Esophagus squamous epithelium (tissue), 4 donors: ENCODE measurements around the gene VAMP1.

ENCODE experiments used
- CTCF ChIP-seq, 6 experiments: fragments of 450-650 bp in 4 of 6; fragments of 200-600 bp in 2 of 6; sonication (generic) in 2 of 6; IDR thresholded peaks; one replicate each; pipeline ENCODE4 v1.5.1; 2016 to 2019; ENCODE audit warnings: antibody characterized with exemption in 6 of 6, mild to moderate bottlenecking in 4 of 6, moderate library complexity in 4 of 6
- POLR2A ChIP-seq, 4 donors: fragments of 450-650 bp; IDR thresholded peaks; one replicate each; pipeline ENCODE4 v1.6.1; 2017; ENCODE audit warnings: antibody characterized with exemption in 4 of 4, mild to moderate bottlenecking in 4 of 4, moderate library complexity in 3 of 4

DNA sequence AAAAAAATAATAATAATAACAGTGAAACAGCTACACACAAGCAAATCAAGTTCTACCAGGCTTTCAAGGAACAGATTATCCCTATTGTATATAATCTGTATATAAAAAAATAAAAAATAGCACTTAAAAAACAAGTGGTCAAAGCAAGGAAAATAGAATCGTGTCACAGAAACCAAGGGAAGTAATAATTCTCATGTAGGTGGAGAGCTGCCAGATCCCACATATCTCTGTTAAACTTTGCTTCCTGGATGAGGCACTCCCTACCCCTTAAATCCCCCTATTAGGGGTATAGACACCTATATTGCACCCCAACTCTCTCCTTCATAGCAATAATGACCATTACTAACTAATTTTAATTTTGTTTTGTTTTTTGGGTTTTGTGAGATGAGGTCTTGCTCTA, 30.1 kb downstream of the VAMP1 start:
- TF ChIP-seq CTCF (IDR thresholded peaks at IDR 0.05) (no peak), POLR2A (IDR thresholded peaks at IDR 0.05) (no peak)
